SU-DHL-6 (cell line): ENCODE measurements around the gene ACVR1.

ENCODE experiments used
- CTCF ChIP-seq: fragments of 200-600 bp; sonication (generic); IDR thresholded peaks from one replicate; pipeline ENCODE4 v1.5.1; 2017; ENCODE audit warnings: antibody characterized with exemption, mild to moderate bottlenecking, low read length, moderate library complexity; ENCODE audit not compliant: insufficient read depth, poor library complexity, severe bottlenecking
- EZH2phosphoT487 ChIP-seq: fragments of 200-600 bp; sonication (generic), shearing (Covaris generic); conservative IDR thresholded peaks from 2 replicates; pipeline ENCODE4 v1.6.1; 2018; ENCODE audit warnings: mild to moderate bottlenecking, antibody characterized with exemption, low read length, moderate library complexity, mixed read lengths

GRCh38 chr2:157725846-157726245 is 150.3 kb downstream of the ACVR1 start:
- TF ChIP-seq CTCF (no peak), EZH2phosphoT487 (no peak)
